Right ventricle myocardium superior (tissue), 1 donor: ENCODE measurements around the gene NUBP2. TPM values are rescaled to one million over a fixed set of nuclear protein-coding genes. Genes with fewer than 3 reads are reported as not detected.

Experiments
- ATAC-seq: fragments of 200-7000 bp; cut with Tn5 transposase; one replicate; pipeline ENCODE4 v1.9.1; 2020; ENCODE audit warnings: mild to moderate bottlenecking; ENCODE audit not compliant: poor library complexity
- DNase-seq: peaks from one replicate; pipeline ENCODE4 v3.0.0-alpha.2; 2020
- intact Hi-C: fragments of 100-400 bp; cut with DNase I; formaldehyde crosslinking; loops from one replicate; pipeline ENCODE4 v1.11.2; 2022
- total RNA-seq: library from RNA; stranded (reverse); fragmentation: NEBNext Ultra II Directional; extraction: Animal tissue kit (Norgen Biotek cat#: 25700); gene quantifications from one replicate; pipeline ENCODE4 v1.2.1, GENCODE V29; 2021
- donor health status: DM: no; HTN: yes; CAD: no; lungs with severe emphysema.

The NUBP2 gene
- total RNA-seq, 1 donor from 2014 or later = 34.8 TPM

- ATAC-seq = no peak
- no peak for DNase-seq
- intact Hi-C loops = no loop called here
These were observed 13.1 kb upstream of the NUBP2 start for GRCh38 chr16:1769402-1770300.

GRCh38 chr16:1770328-1771187 lies 12.2 kb upstream of the NUBP2 start:
- ATAC-seq = peak; percentile 5
- peak; percentile 79 for DNase-seq
- intact Hi-C loops = no loop called here

- intact Hi-C loops = no loop called here
- DNase-seq = peak; percentile 92
- ATAC-seq = peak; percentile 63
These were observed 11.4 kb upstream of the NUBP2 start, which contains the start of gene NME3 for GRCh38 chr16:1771188-1771863. Gene NME3, minus strand, starts transcription at chr16:1771543. Its CDS starts 9 bp downstream, at chr16:1771534.

- DNase-seq = no peak
- intact Hi-C loops = no loop called here
These were observed 10.8 kb upstream of the NUBP2 start for GRCh38 chr16:1771864-1772361.

GRCh38 chr16:1772362-1772907 lies 10.3 kb upstream of the NUBP2 start, which contains the start of gene EME2:
Gene EME2, plus strand, starts transcription at chr16:1772810. Its CDS starts 418 bp downstream, at chr16:1773228.
- DNase-seq = no peak
- ATAC-seq = peak; percentile 0
- intact Hi-C loops = no loop called here

More at GRCh38 chr16:1771864-1772361, 10.8 kb upstream of the NUBP2 start:
- no peak for ATAC-seq

- DNase-seq (peak; percentile 90), ATAC-seq (peak; percentile 77)
- intact Hi-C loops = no loop called here
These were observed 9.7 kb upstream of the NUBP2 start, which contains the start of gene MRPS34 for GRCh38 chr16:1772908-1773702. Gene MRPS34, minus strand, starts transcription at chr16:1773134. Its CDS starts 15 bp downstream, at chr16:1773119.

- no peak for DNase-seq
- intact Hi-C loops = no loop called here
- ATAC-seq = no peak
These were observed 8.9 kb upstream of the NUBP2 start for GRCh38 chr16:1773703-1774447.

- intact Hi-C loops = no loop called here
- no peak for DNase-seq
- no peak for ATAC-seq
These were observed 8.3 kb upstream of the NUBP2 start for GRCh38 chr16:1774448-1774780.

GRCh38 chr16:1775006-1775845 lies 7.5 kb upstream of the NUBP2 start:
- intact Hi-C loops = no loop called here
- DNase-seq = no peak
- no peak for ATAC-seq

GRCh38 chr16:1775846-1776671 lies 6.7 kb upstream of the NUBP2 start:
- no peak for ATAC-seq
- DNase-seq = no peak
- intact Hi-C loops = no loop called here

GRCh38 chr16:1776672-1776955 lies 6.1 kb upstream of the NUBP2 start:
- DNase-seq = no peak

GRCh38 chr16:1776991-1777374 lies 5.8 kb upstream of the NUBP2 start:
- no peak for ATAC-seq
- intact Hi-C loops = no loop called here
- no peak for DNase-seq

More at GRCh38 chr16:1776672-1776955, 6.1 kb upstream of the NUBP2 start:
- intact Hi-C loops = no loop called here
- no peak for ATAC-seq

GRCh38 chr16:1777375-1778199 lies 5.2 kb upstream of the NUBP2 start:
- DNase-seq (no peak), ATAC-seq (no peak)
- intact Hi-C loops = no loop called here
